HG02938 (cell line): Measurements from ENCODE around the gene C19orf25.
A peak's percentile ranks its signal among the peaks of the same experiment; 100 is the strongest.
"Not testable (repeated sequence)": the region's sequence is repeated elsewhere in the genome, so short reads cannot be mapped to it uniquely, and the experiment has no call there.

Experiments used
- ATAC-seq: cut with Tn5 transposase; IDR thresholded peaks from one replicate; pipeline ENCODE4 v1.9.1; 2021; ENCODE audit warnings: mild to moderate bottlenecking, moderate library complexity; ENCODE audit not compliant: unreplicated experiment

The C19orf25 gene

DNA sequence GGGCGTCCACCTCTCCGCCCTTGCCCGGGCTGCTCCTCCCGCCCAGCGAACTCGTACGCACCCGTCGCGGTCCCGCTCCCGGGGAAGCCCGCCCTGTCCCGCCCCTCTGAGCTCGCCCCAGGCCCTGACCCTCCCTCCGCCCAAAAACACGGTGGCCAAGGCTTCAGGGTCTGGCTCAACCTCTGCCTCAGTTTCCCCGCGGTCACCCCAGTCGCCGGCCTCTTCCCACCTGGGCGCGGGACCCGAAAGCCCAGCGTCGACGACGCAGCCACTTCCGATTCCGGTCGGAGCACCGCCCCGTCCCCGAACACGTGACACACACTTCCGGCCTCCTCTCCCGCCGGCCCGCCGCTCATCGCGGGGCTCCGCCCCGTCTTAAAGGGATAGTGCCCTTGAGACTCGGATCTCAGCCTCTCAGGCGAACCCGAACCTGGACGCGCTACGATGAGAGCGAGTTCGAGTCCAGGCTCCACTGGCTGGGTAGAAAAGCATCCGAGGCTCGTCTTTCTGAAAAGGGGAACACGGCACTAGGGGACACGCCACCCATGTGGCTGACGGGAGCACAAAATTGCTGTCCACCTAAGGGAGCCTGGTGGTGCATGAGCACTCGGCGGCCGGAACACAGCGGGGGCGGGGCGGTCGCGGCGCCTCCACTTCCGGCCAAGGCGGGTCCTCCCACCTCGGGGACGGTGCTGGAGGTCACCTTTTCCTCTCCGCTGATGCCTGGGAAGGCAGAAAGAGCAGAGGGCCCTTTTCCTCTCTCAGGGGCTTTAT lies at the start of gene C19orf25:
TSS of gene C19orf25 (minus strand) at position 282 of the 774 bp plus-strand sequence. CDS start 312 bp downstream, outside the sequence.
- ATAC-seq = peak; percentile 83

DNA sequence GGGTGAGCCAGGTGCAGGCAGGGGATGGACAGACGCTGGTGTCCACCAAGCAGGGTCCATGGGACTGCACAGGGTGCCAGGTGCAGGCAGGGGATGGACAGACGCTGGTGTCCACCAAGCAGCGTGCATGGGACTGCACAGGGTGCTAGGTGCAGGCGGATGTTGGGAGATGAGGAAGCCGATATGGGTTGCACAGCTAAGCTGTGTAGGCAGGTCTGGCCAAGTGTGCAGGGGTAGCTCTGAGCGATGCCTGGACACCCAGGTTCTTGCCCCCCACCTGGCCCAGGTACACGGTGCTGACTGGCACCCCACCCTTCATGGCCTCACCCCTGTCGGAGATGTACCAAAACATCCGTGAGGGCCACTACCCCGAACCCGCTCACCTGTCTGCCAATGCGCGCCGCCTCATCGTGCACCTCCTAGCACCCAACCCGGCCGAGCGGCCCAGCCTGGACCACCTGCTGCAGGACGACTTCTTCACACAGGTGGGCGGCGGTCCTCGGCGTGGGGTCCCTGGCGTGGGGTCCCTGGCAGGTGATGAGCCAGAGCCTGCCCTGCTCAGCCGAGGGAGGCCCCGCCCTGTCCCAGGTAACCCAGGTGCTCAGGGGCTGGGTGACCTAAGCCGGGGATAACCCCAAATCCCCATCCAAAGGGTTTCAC lies 48.8 kb upstream of the C19orf25 start:
- no peak for ATAC-seq

DNA sequence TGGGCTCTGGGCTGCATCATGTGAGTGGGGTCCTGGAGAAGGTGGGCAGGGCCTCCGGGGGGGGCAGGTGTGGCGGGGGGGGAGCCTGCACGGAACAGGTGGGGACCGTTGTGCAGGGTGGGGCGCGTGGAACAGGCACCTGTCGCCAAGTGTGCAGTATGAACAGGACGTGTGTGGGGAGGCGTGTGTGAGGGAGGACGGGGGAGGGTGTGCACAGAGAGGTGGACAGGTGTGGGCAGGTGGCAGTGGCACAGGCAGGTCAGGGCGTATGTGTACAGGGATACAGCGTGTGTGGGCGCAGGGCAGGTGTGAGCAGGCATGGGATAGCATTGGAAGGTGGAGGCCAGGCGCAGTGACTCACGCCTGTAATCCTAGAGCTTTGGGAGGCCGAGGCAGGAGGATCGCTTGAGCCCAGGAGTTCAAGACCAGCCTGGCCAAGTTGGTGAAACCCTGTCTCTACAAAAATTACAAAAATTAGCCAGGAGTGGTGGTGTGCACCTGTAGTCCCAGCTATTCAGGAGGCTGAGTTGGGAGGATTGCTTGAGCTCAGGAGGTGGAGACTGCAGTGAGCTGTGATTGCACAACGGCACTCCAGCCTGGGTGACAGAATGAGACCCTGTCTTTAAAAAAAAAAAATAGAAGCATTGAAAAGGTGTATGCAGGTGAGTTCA lies 48.1 kb upstream of the C19orf25 start:
- ATAC-seq = no peak

DNA sequence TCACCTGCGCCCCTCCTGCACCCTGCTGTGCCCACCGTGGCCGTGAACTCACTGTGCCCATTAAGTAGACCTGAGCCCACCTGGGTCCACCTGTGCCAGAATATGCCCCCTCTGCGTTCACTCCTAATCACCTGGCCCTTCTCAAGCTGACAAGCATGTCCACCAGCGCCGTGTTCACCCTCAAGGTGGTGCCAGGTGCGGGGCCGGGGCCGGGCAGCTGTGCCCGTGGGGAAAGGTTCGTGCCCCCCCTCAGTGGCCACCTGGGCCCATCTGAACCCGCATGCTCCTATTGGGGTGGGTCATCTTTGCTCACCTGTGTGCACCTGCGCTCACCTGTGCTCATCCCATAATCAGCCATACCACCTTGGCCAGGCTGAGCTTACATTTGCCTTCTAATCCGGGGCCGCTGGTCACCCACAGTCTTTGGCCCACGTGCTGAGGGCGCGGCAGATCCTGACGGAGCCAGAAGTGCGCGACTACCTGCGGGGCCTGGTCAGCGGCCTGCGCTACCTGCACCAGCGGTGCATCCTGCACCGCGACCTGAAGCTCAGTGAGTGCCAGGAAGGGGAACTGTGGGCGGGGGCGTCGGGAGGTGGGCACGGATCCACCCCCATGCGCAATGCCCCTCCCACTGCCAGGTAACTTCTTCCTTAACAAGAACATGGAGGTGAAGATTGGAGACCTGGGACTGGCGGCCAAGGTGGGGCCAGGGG lies 47.2 kb upstream of the C19orf25 start:
- no peak for ATAC-seq

DNA sequence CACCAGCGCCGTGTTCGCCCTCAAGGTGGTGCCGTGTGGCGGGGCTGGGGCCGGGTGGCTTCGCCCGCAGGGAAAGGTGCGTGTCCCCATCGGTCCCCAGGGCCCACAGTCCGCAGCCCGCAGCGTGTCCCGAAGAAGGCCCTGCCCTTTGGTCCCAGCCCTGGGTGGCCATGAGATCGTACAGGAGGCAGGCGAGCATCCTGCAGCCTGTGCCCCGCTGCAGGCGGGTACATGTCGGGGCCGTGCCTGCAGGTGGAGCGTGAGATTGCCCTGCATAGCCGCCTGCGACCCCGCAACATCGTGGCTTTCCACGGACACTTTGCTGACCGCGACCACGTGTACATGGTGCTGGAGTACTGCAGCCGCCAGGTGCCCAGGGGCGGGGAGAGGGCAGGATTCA lies 46.3 kb upstream of the C19orf25 start:
- no peak for ATAC-seq

DNA sequence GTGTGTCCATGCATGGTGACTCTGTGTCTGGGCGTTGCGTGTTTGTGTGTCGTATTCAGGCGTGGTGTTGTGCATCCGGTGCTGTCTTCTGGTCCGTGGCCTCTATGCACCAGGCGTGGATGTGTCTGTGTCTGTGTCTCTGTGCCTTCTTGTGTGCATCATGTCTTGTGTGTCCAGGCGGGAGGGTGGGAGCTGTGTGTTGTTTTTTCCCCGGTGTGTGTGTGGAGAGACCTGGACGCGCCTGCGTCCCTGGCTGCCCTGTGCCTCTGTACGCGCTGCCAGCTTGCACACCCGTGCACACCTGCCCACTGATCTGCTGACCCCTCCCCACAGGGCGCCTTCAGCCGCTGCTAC lies 45.9 kb upstream of the C19orf25 start:
- no peak for ATAC-seq

DNA sequence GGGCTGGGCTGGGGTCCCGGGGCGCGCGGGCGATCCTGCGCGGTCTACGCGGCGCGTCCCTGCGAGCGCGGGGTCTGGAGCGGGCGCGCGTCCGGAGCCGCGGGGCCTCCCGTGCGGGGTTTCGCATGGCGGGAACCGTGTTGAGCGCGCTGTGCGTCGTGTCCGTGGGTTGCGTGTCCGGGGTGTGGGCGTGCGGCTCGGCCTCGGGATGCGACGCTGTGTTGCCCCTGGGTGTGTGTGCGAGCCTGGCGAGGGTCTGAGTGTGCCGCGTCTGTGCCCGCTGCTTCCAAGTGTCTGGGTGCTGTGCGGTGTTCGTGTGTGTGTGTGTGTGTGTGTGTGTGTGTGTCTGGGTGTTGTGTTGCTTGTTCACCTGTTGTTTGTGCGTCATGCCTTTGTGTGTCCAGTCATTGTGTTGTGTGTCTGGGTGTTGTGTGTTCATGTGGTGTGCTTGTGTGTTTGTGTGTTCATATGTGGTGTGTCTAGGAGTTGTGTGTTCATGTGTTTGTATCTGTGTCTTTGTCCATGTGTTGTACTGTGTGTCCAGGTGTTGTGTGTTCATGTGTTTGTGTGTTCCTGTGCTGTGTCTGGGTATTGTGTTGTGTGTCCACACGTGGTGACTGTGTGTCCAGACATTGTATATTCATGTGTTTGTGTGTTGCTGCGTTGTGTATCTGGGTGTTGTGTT lies 45.4 kb upstream of the C19orf25 start:
- no peak for ATAC-seq

DNA sequence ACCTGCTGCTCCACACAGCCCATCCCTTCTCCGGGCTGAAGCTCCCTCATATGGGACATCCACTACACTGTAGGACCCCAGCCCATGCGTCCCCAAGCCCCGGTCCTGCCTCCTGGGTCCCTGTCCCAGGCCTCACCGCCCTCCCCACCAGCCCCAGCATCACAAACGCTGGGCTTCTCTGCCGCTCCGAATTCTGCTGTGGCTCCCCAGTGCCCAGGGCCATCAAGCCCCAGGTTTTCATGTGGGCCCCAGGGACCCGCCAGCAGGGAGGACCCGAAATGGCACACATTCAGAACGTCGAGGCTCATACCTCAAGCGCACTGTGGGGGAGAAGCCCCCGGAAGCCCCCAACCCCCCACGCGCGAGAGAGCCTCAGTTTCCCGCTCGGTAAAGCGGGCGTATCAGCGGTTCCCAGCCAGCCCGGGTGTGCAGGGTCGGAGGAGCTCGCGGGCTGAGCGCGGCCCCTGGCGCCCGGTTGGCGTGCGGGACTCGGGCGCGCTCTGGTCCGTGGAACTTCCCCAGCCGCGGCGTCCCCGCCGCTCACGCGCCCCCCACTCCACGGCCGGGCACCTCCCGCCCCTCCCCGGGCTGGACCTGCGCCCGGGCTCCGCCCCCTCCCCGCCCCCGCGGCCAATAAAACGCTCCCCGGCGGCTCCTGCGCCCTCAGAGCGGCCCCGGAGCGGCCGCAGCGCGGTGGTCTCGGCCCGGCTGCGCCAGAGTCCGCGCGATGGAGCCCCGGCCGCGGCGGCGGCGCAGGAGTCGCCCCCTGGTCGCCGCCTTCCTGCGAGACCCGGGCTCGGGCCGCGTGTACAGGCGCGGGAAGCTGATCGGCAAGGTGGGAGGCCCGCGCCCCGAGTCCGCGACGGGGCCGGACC lies 44.6 kb upstream of the C19orf25 start, which contains the start of gene PLK5:
TSS of gene PLK5 (plus strand) at position 666 of the 875 bp plus-strand sequence. CDS start 2,920 bp downstream, outside the sequence.
- no peak for ATAC-seq

DNA sequence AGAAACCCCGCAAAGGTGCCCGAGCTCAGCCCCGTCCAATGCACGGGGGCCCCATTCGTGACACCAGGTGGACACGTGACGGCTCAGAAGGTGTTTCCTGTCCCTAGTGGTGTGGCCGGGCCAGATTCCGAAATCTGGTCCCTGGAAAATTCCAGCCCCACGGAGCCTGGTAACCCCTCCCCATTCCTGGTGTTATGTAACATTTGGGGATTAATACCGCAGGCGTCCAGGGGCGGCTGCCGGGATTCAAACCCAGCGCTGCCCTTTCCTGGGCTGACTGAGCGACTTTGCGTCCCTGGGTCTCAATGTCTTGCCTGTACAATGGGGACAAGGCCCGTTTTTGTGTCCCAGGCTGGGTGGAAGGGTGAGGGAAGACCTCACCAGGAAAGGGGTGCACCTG lies 43.8 kb upstream of the C19orf25 start:
- no peak for ATAC-seq

DNA sequence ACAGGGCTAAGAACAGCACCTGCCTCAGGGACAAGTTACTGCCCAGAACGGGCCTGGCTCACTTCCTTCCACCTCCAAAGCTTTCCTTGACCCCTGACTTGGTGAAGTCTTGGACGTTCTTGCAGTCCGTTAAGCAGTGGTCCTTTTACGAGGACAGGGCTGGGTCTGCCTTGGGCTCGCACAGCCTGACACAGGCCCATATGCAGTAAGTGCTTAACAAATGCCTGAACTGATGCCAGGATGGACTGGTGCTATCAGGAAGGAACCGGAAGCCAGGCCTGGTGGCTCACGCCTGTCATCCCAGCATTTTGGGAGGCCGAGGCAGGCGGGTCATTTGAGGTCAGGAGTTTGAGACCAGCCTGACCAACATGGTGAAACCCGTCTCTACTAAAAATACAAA lies 43.0 kb upstream of the C19orf25 start:
- no peak for ATAC-seq

DNA sequence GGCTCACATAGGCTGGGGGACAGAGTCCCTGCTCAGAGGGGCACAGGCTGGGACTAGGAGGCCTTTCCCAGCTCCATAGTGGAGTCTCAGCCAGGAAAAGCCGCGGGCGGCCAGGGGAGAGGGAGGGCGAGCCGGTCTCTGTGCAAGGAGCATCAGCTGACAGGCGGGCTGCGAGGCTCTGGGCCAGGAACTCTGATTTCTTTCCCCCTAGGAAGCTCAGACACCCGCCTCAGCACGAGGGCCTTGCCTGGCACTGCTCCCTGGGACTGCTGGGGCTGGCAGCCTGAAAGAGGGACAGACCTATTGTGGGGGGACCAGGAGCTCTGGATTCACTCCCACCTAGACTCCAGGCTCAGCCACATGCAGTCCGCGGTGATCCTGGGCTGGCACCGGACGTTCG lies 42.6 kb upstream of the C19orf25 start:
- no peak for ATAC-seq

DNA sequence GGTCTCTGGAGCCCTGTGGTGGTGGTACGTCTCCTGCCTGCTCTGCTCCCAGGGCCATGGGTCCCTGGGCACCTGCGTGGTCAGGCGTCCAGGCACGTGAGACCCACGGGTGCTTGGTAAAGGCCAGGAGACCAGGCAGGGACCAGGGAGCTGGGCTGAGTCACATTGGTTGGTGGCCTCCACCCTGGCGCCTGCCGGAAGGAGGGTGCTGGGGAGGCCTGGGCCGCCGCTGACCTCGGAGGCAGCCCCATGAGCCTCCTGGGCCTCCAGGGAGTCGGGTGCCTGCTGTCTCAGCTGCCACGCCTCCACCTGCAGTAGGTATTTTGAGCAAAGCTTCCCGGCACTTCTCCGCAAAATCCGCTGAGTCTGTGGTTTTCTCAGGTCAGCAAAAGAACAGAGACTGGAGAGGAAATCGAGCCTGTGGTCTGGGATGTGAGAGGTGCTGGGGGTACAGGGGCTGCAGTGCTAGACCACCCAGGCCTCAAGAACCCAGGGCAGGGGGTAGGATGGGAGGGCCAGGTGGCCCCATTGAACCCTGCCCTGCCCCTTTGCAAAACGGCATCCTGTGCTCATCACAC lies 41.3 kb upstream of the C19orf25 start:
- no peak for ATAC-seq

DNA sequence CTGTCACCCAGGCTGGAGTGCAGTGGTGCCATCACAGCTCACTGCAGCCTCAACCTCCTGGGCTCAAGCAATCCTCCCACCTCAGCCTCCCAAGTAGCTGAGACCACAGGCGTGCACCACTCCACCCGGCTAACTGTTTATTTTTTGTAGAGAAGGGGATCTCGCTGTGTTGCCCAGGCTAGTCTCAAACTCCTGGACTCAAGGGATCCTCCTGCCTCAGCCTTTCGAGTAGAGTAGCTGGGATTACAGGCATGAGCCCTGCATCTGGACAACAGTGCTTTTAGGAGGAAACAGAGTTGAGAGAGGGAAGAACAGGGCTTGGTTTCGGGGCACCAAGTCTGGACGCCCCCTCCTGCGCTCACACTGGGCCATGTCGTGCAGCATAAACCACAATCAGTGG lies 40.8 kb upstream of the C19orf25 start:
- not testable (repeated sequence) for ATAC-seq

DNA sequence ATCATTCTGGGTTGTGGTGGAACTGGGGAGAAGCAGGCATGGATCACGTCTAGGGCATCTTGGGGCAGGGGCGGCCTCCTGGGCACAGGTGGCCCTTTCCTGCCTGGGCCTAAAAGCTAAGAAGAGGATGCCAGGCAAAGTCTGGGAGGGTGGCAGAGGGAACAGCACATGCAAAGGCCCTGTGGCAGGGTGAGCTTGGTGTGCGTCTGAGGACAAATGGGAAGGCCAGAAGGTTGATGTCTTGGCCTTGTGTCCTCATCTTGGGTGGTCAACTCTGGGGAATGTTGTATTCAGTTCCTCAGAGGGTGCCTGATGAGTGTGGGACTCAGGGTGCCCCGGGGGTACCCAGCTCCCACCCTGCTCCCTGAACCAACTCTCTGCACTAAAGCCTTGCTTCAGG lies 39.5 kb upstream of the C19orf25 start:
- no peak for ATAC-seq

DNA sequence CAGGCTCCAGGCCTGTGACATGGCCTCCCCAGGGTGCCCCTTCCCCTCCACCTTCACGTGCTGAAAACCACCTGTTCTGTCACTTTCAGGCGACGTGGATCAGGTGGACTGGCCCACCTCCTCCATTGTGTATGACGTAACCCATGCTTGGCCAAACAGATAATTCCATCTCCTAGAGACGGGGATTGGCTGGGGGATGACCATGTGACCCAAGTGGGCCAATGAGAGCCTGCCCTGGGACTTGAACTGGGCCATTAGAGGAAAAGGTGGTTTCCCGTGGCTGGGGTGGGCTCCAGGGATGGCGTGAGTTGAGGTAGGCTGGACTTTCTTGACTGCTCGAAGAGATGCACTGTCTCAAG lies 37.4 kb upstream of the C19orf25 start:
- no peak for ATAC-seq

DNA sequence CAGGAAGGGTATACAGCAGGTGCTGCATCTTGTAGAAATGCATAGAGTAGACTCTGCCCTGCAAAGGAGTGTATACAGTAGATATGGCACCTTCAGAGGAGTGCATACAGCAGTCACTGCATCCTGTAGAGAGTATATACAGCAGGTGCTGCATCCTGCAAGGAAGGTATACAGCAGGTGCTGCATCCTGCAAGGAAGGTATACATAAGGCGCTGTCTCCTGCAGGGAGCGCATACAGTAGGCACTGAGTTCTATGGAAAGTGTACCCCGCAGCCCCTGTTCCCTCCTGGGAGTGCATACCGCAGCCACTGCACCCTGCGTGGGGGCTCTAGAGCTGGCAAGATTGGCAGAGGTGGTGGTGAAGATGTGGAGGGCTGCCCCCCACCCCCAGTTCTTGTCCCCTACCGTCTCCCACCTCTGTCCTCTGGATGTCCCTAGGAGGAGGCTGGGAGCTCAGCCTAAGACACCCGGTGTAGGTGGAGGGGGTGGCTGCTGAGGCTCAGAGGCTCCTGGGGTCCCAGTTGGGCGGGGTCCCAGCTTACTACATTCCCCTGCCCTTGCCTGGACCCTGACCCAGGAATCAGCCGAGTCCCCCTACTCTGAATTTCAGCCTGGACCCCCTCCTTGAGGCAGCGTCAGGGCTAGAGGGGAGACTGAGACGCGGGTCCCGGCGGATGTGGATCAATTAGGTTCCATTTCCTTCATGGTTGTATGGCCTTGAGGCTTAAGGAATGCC lies 36.1 kb upstream of the C19orf25 start:
- no peak for ATAC-seq

DNA sequence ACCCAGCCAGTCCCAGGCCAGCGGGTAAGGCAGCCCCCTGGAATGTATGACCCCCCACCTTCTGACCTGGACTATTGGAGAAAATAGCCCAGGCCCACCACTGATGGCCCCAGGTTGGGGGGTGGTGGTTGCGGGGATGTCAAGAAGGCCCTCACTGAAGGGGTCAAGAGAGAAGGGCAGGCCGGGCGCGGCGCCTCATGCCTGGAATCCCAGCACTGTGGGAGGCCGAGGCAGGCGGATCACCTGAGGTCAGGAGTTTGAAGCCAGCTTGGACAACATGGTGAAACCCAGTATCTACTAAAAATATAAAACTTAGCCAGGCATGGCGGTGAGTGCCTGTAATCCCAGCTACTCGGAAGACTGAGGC lies 35.3 kb upstream of the C19orf25 start:
- ATAC-seq = no peak

DNA sequence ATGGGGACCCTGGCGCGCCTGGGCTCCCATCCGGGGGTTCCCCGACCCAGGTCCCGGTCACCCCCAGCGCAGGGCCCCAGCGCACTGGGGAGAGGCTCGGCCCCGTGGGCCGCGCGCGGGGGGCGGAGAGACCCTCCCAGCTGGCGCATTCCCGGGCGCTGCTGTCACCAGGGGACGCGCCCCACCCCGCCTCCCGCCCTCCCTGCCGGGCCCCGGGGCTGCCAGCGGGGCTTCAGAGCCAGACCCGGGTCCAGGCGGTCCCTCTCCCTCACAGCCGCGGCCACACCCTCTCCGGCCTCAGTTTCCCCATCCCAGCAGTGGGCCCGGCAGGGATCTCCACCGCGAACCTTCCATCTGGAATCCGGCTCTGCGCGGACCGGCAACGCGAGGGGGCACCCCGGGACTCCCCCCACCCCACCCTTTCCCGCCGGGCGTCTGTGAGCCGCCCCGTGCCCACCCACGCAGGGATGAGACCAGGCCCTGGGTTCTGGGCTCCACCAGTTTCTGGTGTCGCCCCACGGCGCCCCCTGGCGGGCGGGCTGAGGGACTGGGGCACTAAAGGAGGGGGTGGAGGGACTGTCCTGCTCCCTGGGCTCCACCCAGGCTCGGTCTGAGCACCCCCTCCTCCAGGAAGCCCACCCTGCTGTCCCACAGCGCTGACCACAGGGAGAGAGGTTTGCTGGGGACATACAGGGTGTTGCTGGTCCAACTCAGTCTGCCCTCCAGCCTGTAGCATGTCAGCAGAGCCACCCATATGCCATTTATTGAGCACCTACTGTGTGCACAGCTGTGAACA lies 34.7 kb upstream of the C19orf25 start:
- ATAC-seq = no peak
